HCT116 (cell line): Measurements from ENCODE around the gene SP100.

ENCODE experiments used
- CEBPB ChIP-seq: IDR thresholded peaks from 2 replicates; pipeline ENCODE4 v1.6.1; 2012; ENCODE audit warnings: low read depth
- EZH2 ChIP-seq: fragments of 200-600 bp; sonication (generic); IDR thresholded peaks from 2 replicates; pipeline ENCODE4 v1.6.1; 2017; ENCODE audit warnings: antibody characterized with exemption, mixed run types
- EZH2phosphoT487 ChIP-seq: fragments of 200-600 bp; IDR thresholded peaks from 2 replicates; pipeline ENCODE4 v1.6.1; 2018; ENCODE audit warnings: antibody characterized with exemption, borderline replicate concordance
- FOSL1 ChIP-seq: IDR thresholded peaks from 2 replicates; pipeline ENCODE4 v1.6.1; 2012; ENCODE audit warnings: low read depth
- POLR2A ChIP-seq: IDR thresholded peaks from 2 replicates; pipeline ENCODE4 v1.7.0; 2011; ENCODE audit warnings: borderline replicate concordance; ENCODE audit not compliant: insufficient read depth, insufficient read length; ENCODE audit errors: extremely low read depth
- POLR2AphosphoS5 ChIP-seq: IDR thresholded peaks from 2 replicates; pipeline ENCODE4 v1.6.1; 2011; ENCODE audit warnings: mild to moderate bottlenecking, low read depth, low read length, moderate library complexity
- RAD21 ChIP-seq: IDR thresholded peaks from 2 replicates; pipeline ENCODE4 v1.6.1; 2012; ENCODE audit warnings: low read depth, mild to moderate bottlenecking
- SP1 ChIP-seq: IDR thresholded peaks from 2 replicates; pipeline ENCODE4 v1.6.1; 2012; ENCODE audit warnings: low read depth
- SRF ChIP-seq: IDR thresholded peaks from 2 replicates; pipeline ENCODE4 v1.6.1; 2012; ENCODE audit warnings: low read depth
- ZFX ChIP-seq: fragments of 450-650 bp; IDR thresholded peaks from 2 replicates; pipeline ENCODE4 v1.6.1; 2017
- TF ChIP-seq, protein P1 (sequence below), 3 experiments: fragments of 200-600 bp in 1 of 3; sonication (generic) in 1 of 3; IDR thresholded peaks in 2 of 3; conservative IDR thresholded peaks in 1 of 3; 2 replicates each; pipeline ENCODE4 v1.5.1; 2012 to 2017; ENCODE audit warnings: low read depth in 2 of 3, low read length in 2 of 3, antibody characterized with exemption in 1 of 3, borderline replicate concordance in 1 of 3, control low read depth in 1 of 3, mild to moderate bottlenecking in 1 of 3, mixed read lengths in 1 of 3, mixed run types in 1 of 3, moderate library complexity in 1 of 3; ENCODE audit not compliant: insufficient read depth in 1 of 3

DNA sequence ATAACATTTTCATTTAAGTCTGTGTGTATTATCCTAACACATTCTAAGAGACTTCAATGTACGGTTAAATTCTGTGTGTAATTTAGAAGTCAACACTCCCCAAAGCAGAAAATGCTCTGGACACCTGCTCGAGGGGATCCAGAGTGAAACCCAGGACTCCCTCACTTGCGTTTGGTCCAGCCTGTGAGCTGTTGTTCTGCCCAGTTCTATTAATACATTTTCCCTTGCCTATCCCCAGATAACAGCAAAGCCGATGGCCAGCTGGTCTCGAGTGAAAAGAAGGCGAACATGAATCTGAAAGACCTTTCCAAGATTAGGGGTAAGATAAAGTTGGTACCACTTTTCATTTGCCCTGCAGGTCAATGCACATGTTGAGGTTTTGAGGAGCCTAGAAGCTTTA, 31.0 kb upstream of the SP100 start:
- TF ChIP-seq EZH2 (no peak), POLR2A (no peak), RAD21 (no peak), EZH2phosphoT487 (no peak), POLR2AphosphoS5 (no peak), FOSL1 (no peak), SP1 (no peak), SRF (no peak), ZFX (no peak), CEBPB (no peak)
- TF ChIP-seq, protein P1, sequence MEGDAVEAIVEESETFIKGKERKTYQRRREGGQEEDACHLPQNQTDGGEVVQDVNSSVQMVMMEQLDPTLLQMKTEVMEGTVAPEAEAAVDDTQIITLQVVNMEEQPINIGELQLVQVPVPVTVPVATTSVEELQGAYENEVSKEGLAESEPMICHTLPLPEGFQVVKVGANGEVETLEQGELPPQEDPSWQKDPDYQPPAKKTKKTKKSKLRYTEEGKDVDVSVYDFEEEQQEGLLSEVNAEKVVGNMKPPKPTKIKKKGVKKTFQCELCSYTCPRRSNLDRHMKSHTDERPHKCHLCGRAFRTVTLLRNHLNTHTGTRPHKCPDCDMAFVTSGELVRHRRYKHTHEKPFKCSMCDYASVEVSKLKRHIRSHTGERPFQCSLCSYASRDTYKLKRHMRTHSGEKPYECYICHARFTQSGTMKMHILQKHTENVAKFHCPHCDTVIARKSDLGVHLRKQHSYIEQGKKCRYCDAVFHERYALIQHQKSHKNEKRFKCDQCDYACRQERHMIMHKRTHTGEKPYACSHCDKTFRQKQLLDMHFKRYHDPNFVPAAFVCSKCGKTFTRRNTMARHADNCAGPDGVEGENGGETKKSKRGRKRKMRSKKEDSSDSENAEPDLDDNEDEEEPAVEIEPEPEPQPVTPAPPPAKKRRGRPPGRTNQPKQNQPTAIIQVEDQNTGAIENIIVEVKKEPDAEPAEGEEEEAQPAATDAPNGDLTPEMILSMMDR (IDR thresholded peaks at IDR 0.05 in 2 of 3, conservative IDR thresholded peaks at IDR 0.05 in 1 of 3; ENCODE audit: borderline replicate concordance in 1 of 3, insufficient read depth in 1 of 3, low read depth in 2 of 3, low read length in 2 of 3) = no peak
